ENCODE data around the gene EMILIN3. TPM values are rescaled to one million over a fixed set of nuclear protein-coding genes. Genes with fewer than 3 reads are reported as not detected.

The EMILIN3 gene
- total and polyA plus RNA-seq, 2 of the 8 experiments (the other 6 are each of a cell fraction or from before 2014, with no cell fraction given) = 3.8 to 5.2 TPM

- no peak overlapping the region for H3K4me2 ChIP-seq (ENCODE audit: insufficient read depth in 1 of 2, low read depth in 2 of 2, low read length in 2 of 2)
- H4K20me1 ChIP-seq (replicated peaks in 1 of 2; ENCODE audit: control insufficient read depth in 1 of 2, insufficient read depth in 2 of 2, low read length in 2 of 2) = peaks cover 0 to 4% of the 10 kb centered on the region in 2 experiments
- H2BK120ac ChIP-seq (replicated peaks; ENCODE audit: low read depth, low read length) = no peak overlapping the region
- FAIRE-seq (no peak), DNase-seq (ENCODE audit: low read depth in 1 of 2, low spot score in 2 of 2) (no peak)
- H3K4me1 ChIP-seq (replicated peaks in 1 of 4; ENCODE audit: control insufficient read depth in 3 of 4, insufficient read depth in 4 of 4, low read length in 3 of 4) = peaks cover 0 to 2% (median 0%) of the 10 kb centered on the region in 4 experiments; a peak in 2 of 7 replicates
- no peak overlapping the region for H2AK5ac ChIP-seq (ENCODE audit: low read depth, low read length)
- no peak overlapping the region for H3K4me3 ChIP-seq (ENCODE audit: extremely low read depth in 1 of 4, insufficient read depth in 2 of 4, low read depth in 3 of 4, low read length in 4 of 4)
- no peak overlapping the region for H3K4ac ChIP-seq (replicated peaks; ENCODE audit: insufficient read length, low read depth, low read length)
- H2BK20ac ChIP-seq (ENCODE audit: low read length) = no peak overlapping the region
- no peak overlapping the region for H2AFZ ChIP-seq (ENCODE audit: low read length)
- H3K79me2 ChIP-seq (ENCODE audit: control insufficient read depth in 1 of 2, insufficient read depth in 2 of 2, low read length in 2 of 2) = no peaks in the 10 kb centered on the region
- H3K23me2 ChIP-seq (ENCODE audit: low read depth, low read length) = peaks cover 5% of the 10 kb centered on the region; the same call in 1 of the 2 replicates
- no peaks in the 10 kb centered on the region for H3K36me3 ChIP-seq (ENCODE audit: control insufficient read depth in 2 of 4, insufficient read depth in 4 of 4, low read length in 3 of 4)
- H4K8ac ChIP-seq (ENCODE audit: extremely low read depth, insufficient read depth, low read length) = no peak overlapping the region
- H3K9ac ChIP-seq (replicated peaks in 1 of 4; ENCODE audit: extremely low read depth in 1 of 4, low read depth in 3 of 4, low read length in 3 of 4) = no peak overlapping the region
- no peak overlapping the region for H2BK5ac ChIP-seq (ENCODE audit: low read depth, low read length)
- H4K91ac ChIP-seq (replicated peaks; ENCODE audit: insufficient read length, low read length) = no peak overlapping the region
- no peak overlapping the region for H3K14ac ChIP-seq (ENCODE audit: insufficient read length)
- no peak overlapping the region for H3K27ac ChIP-seq (ENCODE audit: low read depth, low read length)
- WGBS, 2 experiments (ENCODE audit: extremely low coverage in 1 of 2, insufficient coverage in 1 of 2, insufficient read length in 1 of 2, insufficient replicate concordance in 2 of 2, low coverage in 1 of 2, low lambda C conversion rate in 2 of 2, missing lambda C conversion rate in 1 of 2) = 89% methylated on average over 4 of the region's 4 CpGs; no CpG with 5 or more reads in 1 of the 2 experiments
- no peak overlapping the region for H3K23ac ChIP-seq (ENCODE audit: insufficient read length)
- no peak overlapping the region for H3K18ac ChIP-seq (ENCODE audit: extremely low read depth, low read length)
- peaks cover 8 to 9% of the 10 kb centered on the region in 2 experiments; a peak in 3 of 4 replicates for H3K9me3 ChIP-seq (ENCODE audit: insufficient read depth in 2 of 2, low read depth in 1 of 2, low read length in 1 of 2)
- no peak overlapping the region for H4K5ac ChIP-seq (ENCODE audit: insufficient read length, low read depth, low read length)
- ChIA-PET POLR2A (ENCODE audit: partially characterized antibody) (no interaction called here), CTCF (ENCODE audit: partially characterized antibody) (interaction anchor here (0.7 to 1.2 kb wide), 5 partner anchors 14 to 1386 kb away, joined by 3 to 4 read pairs (median 3); no protein-coding TSS in a partner anchor)
- peaks cover 7 to 20% (median 18%) of the 10 kb centered on the region in 4 experiments for H3K27me3 ChIP-seq (replicated peaks in 1 of 4; ENCODE audit: control insufficient read depth in 3 of 4, extremely low read depth in 1 of 4, insufficient read depth in 3 of 4, low read length in 3 of 4)
- H3K56ac ChIP-seq (replicated peaks; ENCODE audit: insufficient read length, low read depth, low read length) = no peak overlapping the region
- no peak for TF ChIP-seq SIRT6 (IDR thresholded peaks at IDR 0.05; ENCODE audit: low read length)
- no peak for TF ChIP-seq CTBP2 (IDR thresholded peaks at IDR 0.05; ENCODE audit: borderline replicate concordance, insufficient read depth, insufficient read length, low read length)
- no peaks in the 10 kb centered on the region for H3K79me1 ChIP-seq (ENCODE audit: low read depth, low read length)
- no peak overlapping the region for H2BK12ac ChIP-seq (ENCODE audit: low read depth, low read length)
- no peak overlapping the region for H2BK15ac ChIP-seq (ENCODE audit: low read length)
Observed at GRCh38 chr20:41371371-41371770, 4.8 kb upstream of the EMILIN3 start.

Measured in H1 (cell line).